ENCODE results near the gene LUC7L3. TPM values are rescaled to one million over a fixed set of nuclear protein-coding genes. Genes with fewer than 3 reads are reported as not detected.

LUC7L3 gene
- total RNA-seq, 4 donors from 2014 or later: 80.8 to 114 (median 105) TPM

DNA sequence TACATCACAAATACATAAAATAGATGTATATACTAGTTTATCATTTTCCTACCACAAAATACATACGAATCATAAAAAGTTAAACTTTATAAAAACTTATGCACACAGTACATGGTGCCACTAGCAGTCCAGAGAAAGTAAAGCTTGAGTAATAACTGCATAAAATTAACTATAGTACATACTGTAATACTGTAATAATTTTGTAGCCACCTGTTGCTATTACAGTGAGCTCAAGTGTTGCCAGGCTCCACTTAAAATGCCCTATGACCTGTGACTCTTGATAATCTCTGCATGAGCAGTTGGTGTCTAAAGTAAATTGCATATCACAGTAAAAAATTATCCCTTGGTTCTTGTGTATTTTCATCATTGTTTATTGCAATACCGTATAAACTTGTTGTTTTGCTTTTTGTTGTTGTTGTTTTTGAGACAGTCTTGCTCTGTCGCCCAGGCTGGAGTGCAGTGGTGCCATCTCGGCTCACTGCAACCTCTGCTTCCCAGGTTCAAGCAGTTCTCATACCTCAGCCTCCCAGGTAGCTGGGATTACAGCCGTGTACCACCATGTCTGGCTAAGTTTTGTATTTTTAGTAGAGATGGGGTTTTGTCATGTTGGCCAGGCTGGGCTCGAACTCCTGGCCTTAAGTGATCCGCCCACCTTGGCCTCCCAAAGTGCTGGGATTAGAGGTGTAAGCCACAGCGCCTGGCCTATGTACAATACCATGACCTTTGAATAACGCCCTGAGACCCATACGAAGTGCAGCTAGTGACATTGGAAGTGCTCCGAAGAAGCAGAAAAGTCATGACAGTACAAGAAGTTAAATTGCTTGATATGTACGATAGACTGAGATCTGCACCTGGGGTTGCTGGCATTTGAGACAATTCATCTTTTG lies 6.6 kb downstream of the LUC7L3 start:
- H3K4me1 ChIP-seq: peaks cover 0 to 96% (median 61%) of the 10 kb centered on the region in 4 donors
- H3K36me3 ChIP-seq: no peaks in the 10 kb centered on the region
- no peaks in the 10 kb centered on the region for H3K27me3 ChIP-seq
- no peak overlapping the region for H3K4me3 ChIP-seq
- no peaks in the 10 kb centered on the region for H3K9me3 ChIP-seq
- H3K27ac ChIP-seq: no peak overlapping the region
- WGBS, 2 donors: 67 to 72% methylated on average over 12 of the region's 12 CpGs
- DNase-seq (ENCODE audit: low spot score in 2 of 2): no peak
- TF ChIP-seq, protein P1, sequence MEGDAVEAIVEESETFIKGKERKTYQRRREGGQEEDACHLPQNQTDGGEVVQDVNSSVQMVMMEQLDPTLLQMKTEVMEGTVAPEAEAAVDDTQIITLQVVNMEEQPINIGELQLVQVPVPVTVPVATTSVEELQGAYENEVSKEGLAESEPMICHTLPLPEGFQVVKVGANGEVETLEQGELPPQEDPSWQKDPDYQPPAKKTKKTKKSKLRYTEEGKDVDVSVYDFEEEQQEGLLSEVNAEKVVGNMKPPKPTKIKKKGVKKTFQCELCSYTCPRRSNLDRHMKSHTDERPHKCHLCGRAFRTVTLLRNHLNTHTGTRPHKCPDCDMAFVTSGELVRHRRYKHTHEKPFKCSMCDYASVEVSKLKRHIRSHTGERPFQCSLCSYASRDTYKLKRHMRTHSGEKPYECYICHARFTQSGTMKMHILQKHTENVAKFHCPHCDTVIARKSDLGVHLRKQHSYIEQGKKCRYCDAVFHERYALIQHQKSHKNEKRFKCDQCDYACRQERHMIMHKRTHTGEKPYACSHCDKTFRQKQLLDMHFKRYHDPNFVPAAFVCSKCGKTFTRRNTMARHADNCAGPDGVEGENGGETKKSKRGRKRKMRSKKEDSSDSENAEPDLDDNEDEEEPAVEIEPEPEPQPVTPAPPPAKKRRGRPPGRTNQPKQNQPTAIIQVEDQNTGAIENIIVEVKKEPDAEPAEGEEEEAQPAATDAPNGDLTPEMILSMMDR (IDR thresholded peaks at IDR 0.05): no peak
- TF ChIP-seq EP300 (IDR thresholded peaks at IDR 0.05): no peak
- TF ChIP-seq POLR2A (IDR thresholded peaks at IDR 0.05): no peak

DNA sequence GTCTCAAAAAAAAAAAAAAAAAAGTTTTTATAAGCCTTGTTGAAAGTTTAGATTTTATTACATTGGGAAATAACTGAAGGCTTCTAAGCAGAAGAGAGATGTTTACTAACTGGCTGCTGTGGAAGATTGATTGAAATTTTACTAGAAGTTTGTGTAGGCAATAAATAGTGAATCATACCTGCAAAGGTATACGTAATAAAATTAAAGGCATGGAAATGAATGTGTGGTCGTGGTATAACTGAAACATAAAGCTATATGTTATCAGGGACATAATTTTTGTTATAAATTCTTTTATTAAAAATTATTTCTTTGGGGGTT lies 8.7 kb downstream of the LUC7L3 start:
- no peaks in the 10 kb centered on the region for H3K9me3 ChIP-seq
- DNase-seq (ENCODE audit: low spot score in 2 of 2): no peak
- H3K27me3 ChIP-seq: no peaks in the 10 kb centered on the region
- no peaks in the 10 kb centered on the region for H3K36me3 ChIP-seq
- peaks cover 0 to 94% (median 60%) of the 10 kb centered on the region in 4 donors for H3K4me1 ChIP-seq
- no peak overlapping the region for H3K4me3 ChIP-seq
- 83 to 88% methylated on average over 2 of the region's 2 CpGs for WGBS, 2 donors
- TF ChIP-seq EP300 (IDR thresholded peaks at IDR 0.05) (no peak), POLR2A (IDR thresholded peaks at IDR 0.05) (no peak)
- TF ChIP-seq, protein P1 (IDR thresholded peaks at IDR 0.05): no peak
- H3K27ac ChIP-seq: no peak overlapping the region

DNA sequence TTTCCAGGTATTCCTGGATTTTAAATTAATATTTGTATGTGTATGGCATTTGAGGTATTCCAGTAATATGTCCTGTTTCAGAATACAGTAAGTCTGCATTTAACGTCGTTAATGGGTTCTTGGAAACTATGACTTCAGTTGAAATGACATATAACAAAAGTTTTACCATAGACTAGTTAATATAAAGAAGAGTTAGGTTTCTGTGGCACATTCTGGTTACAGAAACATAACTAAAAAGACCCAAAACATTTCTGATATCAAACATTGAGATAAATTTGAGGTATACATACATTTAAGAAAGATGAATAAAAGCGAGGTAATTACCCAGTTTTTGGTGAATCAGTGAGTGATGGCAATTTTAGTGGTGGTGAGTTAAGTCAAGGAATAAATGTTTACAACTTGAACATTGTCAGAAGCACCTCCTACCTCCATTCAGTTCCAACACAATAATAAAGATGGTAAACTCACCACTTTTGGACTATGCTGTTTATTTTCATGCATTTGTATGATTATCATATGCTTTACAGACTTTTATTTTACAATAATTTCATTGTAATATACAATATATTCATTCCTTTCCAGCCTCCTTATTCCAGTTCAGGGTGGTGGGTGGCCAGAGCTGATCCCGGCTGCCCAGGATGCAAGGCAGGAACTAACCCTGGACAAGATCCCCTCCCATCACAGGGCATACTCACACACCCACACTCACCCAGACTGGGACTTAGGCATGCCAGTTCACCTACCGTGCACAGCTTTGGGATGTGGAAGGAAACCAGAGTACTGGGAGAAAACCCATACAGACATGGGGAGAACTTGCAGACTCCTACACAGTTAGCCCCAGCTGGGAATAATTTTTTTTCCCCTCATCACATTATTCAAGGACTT lies 9.7 kb downstream of the LUC7L3 start:
- no peak for DNase-seq (ENCODE audit: low spot score in 2 of 2)
- Histone ChIP-seq H3K27me3 (no peaks in the 10 kb centered on the region), H3K4me1 (peaks cover 0 to 91% (median 53%) of the 10 kb centered on the region in 4 donors), H3K27ac (no peak overlapping the region), H3K4me3 (no peak overlapping the region), H3K9me3 (no peaks in the 10 kb centered on the region), H3K36me3 (no peaks in the 10 kb centered on the region)
- TF ChIP-seq, protein P1 (IDR thresholded peaks at IDR 0.05): no peak
- TF ChIP-seq EP300 (IDR thresholded peaks at IDR 0.05): no peak
- TF ChIP-seq POLR2A (IDR thresholded peaks at IDR 0.05): no peak
- 48 to 57% methylated on average over 5 of the region's 5 CpGs for WGBS, 2 donors

DNA sequence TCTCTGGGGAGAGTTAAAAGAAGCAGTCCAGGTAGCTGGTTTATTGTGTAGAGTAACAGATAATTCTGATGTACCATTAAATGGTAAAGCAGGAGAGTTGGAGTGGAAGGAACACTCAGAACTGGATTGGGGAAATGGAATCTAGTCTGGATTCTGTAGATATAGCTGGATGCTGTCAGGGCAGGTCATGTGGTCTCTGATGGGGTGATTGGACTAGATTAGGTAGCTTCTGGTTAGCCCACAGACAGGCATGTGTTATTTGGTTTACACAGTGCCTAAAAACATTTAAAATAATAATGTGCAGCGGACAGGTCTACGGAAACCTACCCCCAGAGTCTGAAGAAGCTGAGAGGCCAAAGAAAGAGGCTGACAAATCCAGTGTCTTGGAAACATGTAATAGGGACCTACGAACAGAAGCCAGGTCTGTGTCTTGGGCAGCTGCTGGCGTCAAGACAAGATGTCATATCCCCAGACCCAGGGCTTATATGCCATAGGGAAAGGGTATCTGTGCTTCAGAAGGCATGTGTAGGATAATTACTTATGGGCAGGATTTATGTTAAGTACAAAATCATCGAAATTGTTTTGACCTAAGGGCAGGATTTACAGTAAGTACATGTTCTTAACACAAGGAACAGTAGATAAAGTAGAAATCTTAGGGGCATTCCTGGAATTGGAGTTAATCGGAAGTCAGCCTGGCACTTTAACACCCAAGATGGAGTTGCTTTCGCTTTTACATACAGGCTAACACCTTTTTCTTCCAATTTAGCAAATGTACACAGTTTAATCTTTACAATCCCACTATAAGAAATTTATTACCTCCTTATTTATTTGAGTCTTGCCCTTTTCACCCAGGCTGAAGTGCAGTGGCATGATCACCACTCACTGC lies 12.4 kb downstream of the LUC7L3 start:
- 67 to 71% methylated on average over 7 of the region's 7 CpGs for WGBS, 2 donors
- H3K36me3 ChIP-seq: no peaks in the 10 kb centered on the region
- no peaks in the 10 kb centered on the region for H3K27me3 ChIP-seq
- no peak overlapping the region for H3K4me3 ChIP-seq
- peaks cover 0 to 86% (median 38%) of the 10 kb centered on the region in 4 donors for H3K4me1 ChIP-seq
- no peak overlapping the region for H3K27ac ChIP-seq
- TF ChIP-seq POLR2A (IDR thresholded peaks at IDR 0.05) (no peak), EP300 (IDR thresholded peaks at IDR 0.05) (no peak)
- TF ChIP-seq, protein P1 (IDR thresholded peaks at IDR 0.05): no peak
- no peaks in the 10 kb centered on the region for H3K9me3 ChIP-seq
- no peak for DNase-seq (ENCODE audit: low spot score in 2 of 2)
